Neural progenitor cell (in vitro differentiated cells): ENCODE data around the gene TOR4A.

Experiments
- EZH2 ChIP-seq: fragments of 200-600 bp; sonication (generic); IDR thresholded peaks from 2 replicates; pipeline ENCODE4 v1.6.1; 2017; ENCODE audit warnings: antibody characterized with exemption, mild to moderate bottlenecking, moderate library complexity
- EZH2phosphoT487 ChIP-seq: fragments of 200-600 bp; sonication (generic); IDR thresholded peaks from 2 replicates; pipeline ENCODE4 v1.6.1; 2017; ENCODE audit warnings: antibody characterized with exemption
- TF ChIP-seq, protein P1 (sequence below): fragments of 200-600 bp; sonication (generic); IDR thresholded peaks from 2 replicates; pipeline ENCODE4 v1.5.1; 2017; ENCODE audit warnings: antibody characterized with exemption, mild to moderate bottlenecking

DNA sequence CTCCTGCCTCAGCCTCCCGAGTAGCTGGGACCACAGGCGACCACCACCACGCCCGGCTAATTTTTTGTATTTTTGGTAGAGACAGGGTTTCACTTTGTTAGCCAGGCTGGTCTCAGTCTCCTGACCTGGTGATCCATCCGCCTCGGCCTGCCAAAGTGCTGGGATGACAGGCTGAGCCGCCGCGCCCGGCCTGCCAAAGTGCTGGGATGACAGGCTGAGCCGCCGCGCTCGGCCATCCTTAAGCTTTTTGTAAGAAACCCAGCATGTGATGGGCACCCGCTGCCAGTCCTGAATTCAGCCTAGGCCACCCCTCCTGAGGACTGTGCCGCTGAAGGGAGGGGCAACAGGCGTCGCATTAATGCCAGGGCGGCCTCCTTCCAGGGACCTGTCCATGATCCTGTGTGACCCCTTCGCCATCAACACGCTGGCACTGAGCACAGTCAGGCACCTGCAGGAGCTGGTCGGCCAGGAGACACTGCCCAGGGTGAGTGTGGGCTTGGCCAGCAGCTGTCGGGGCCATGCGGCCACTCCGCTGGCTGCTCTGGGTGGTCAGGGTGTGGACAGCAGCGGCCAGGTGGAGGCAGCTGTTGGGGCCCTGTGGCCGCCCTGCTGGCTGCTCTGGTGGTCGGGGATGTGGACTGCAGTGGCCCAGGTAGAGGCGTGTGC, 11.9 kb upstream of the TOR4A start:
- TF ChIP-seq, protein P1, sequence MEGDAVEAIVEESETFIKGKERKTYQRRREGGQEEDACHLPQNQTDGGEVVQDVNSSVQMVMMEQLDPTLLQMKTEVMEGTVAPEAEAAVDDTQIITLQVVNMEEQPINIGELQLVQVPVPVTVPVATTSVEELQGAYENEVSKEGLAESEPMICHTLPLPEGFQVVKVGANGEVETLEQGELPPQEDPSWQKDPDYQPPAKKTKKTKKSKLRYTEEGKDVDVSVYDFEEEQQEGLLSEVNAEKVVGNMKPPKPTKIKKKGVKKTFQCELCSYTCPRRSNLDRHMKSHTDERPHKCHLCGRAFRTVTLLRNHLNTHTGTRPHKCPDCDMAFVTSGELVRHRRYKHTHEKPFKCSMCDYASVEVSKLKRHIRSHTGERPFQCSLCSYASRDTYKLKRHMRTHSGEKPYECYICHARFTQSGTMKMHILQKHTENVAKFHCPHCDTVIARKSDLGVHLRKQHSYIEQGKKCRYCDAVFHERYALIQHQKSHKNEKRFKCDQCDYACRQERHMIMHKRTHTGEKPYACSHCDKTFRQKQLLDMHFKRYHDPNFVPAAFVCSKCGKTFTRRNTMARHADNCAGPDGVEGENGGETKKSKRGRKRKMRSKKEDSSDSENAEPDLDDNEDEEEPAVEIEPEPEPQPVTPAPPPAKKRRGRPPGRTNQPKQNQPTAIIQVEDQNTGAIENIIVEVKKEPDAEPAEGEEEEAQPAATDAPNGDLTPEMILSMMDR, result no peak
- TF ChIP-seq EZH2phosphoT487 (no peak), EZH2 (no peak)
